Measurements from ENCODE around the gene APOBEC3H.

DNA sequence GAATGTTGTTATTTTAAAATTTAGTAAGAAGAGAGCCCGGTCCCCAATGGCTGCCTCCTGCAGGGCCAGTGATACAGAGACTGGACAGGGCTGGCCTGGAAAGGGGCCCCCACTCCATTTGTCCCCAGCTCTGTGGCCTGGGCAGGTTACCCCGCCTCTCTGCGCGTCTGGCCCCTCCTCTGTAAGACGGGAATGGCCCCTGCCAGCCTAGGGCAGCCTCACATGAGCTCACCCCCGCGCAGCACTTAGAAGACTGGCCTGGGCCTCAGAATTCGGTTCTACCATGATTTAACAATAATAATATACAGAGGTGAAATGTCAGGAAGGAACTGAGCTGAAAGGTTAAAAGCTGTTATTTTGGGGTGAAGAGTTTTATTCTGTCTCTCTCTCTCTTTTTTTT is 18.7 kb upstream of the APOBEC3H start:
- TF ChIP-seq FOXP2 (optimal IDR thresholded peaks at IDR 0.05; ENCODE audit: borderline replicate concordance, extremely low read depth, extremely low read length, insufficient read depth) (no peak), TAF1 (IDR thresholded peaks at IDR 0.05; ENCODE audit: borderline replicate concordance, insufficient read depth, low read length) (no peak)
